Activated CD8-positive, alpha-beta memory T cell treated with anti-CD3 and anti-CD28 coated beads for 24 hours (primary cell): ENCODE measurements around the gene CDK2AP2.

Experiments used
- DNase-seq: peaks from one replicate; pipeline ENCODE4 v3.0.0-alpha.2; 2020

CDK2AP2 gene

GRCh38 chr11:67464411-67465188, 43.4 kb downstream of the CDK2AP2 start:
- DNase-seq, result peak; percentile 93

GRCh38 chr11:67463680-67464410, 44.1 kb downstream of the CDK2AP2 start:
- peak; percentile 61 for DNase-seq

- no peak for DNase-seq
These were observed 44.8 kb downstream of the CDK2AP2 start for GRCh38 chr11:67463186-67463585.

- no peak for DNase-seq
These were observed 49.7 kb downstream of the CDK2AP2 start for GRCh38 chr11:67458266-67458665.

GRCh38 chr11:67457453-67457852, 50.5 kb downstream of the CDK2AP2 start:
- DNase-seq, result no peak
